A673 (cell line): ENCODE results near the gene STKLD1.
A peak's percentile ranks its signal among the peaks of the same experiment; 100 is the strongest.

Experiments
- CTCF ChIP-seq: fragments of 300-800, 200-600 bp; sonication (generic); conservative IDR thresholded peaks from 2 replicates; pipeline ENCODE4 v1.5.1; 2017; ENCODE audit warnings: low read depth, mild to moderate bottlenecking, antibody characterized with exemption, low read length, moderate library complexity, mixed read lengths
- EZH2 ChIP-seq: fragments of 200-600 bp; sonication (generic); IDR thresholded peaks from 2 replicates; pipeline ENCODE4 v1.6.1; 2017; ENCODE audit warnings: borderline replicate concordance, low read depth, mild to moderate bottlenecking, mixed read lengths, antibody characterized with exemption, low read length; ENCODE audit not compliant: poor library complexity, severe bottlenecking

DNA sequence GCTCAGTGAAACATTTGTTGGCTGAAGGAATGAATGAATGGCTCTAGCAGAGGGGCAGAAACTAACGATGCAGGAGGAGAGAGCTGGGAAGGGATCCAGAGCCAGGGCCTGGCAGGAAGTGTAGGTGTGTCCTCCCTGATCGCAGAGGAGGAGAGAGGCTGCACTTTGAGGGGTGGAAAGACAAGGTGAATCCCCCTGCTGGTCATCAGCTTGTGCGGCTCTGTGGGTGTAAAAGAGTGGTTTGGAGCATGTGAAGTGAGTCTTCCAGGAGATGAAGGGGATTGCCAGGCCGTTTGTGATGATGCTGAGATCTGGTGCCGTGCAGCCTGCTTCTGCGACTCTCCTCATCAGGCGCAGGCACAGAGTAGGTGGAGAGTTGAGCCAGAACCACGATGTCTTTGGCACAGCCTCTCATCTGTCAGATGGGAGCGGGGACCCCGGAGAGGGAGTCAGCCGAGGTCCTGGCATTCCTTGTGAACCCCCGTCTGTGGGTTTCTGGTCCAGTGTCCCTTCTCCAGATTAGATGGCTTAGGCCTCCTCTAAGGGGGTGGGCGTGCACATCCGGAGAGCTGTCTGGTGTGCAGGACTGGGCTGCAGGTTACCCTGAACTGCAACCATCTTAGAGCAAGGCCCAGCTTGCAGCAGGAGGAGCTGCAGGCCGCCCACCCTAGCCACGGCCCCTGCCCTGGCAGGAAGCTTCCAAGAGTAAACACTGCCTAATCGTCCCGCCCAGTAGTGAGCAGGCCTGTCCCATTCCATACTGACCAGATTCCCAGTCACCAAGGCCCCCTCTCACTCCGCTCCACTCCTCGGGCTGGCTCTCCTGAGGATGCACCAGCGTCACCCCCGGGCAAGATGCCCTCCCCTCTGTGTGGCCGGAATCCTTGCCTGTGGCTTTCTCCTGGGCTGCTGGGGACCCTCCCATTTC, 45.7 kb downstream of the STKLD1 start, which contains the start of gene ADAMTS13:
- TF ChIP-seq CTCF (0 out of 2 replicates have a peak, but pooled peaks have one; percentile 17), EZH2 (no peak)
